Spleen (tissue), 7 donors: ENCODE measurements around the gene SORCS1.

Experiments used
- CTCF ChIP-seq, 11 experiments: fragments of 200-600 bp in 7 of 11; fragments of 450-650 bp in 4 of 11; sonication (generic) in 4 of 11; IDR thresholded peaks in 8 of 11; conservative IDR thresholded peaks in 3 of 11; 1 replicate in 7 of 11; 2 replicates in 4 of 11; pipeline versions ENCODE4 v1.4.0 to v1.8.0; 2016 to 2021; ENCODE audit warnings: antibody characterized with exemption in 11 of 11, inconsistent platforms in 4 of 11, mild to moderate bottlenecking in 1 of 11
- POLR2A ChIP-seq, 3 donors: fragments of 450-650 bp; IDR thresholded peaks; one replicate each; pipeline ENCODE4 v1.5.1; 2017; ENCODE audit warnings: antibody characterized with exemption in 3 of 3, mild to moderate bottlenecking in 1 of 3
- donor health status: DM: no; HTN: no; CAD: no; lungs with moderate emphysema.
- donor health status: DM: no; HTN: no; CAD: no.
- donor health status: DM: no; HTN: no; CAD: no.

- TF ChIP-seq CTCF (IDR thresholded peaks at IDR 0.05 in 8 of 11, conservative IDR thresholded peaks at IDR 0.05 in 3 of 11) (no peak), POLR2A (IDR thresholded peaks at IDR 0.05) (no peak)
Observed at GRCh38 chr10:106957823-106958588, 206.5 kb downstream of the SORCS1 start.
